Testis (tissue), 3 donors: ENCODE data around the gene NFE2L2. TPM values are rescaled to one million over a fixed set of nuclear protein-coding genes. Genes with fewer than 3 reads are reported as not detected.

Experiments used
- DNase-seq: peaks from one replicate; pipeline ENCODE4 v3.0.0-alpha.2; 2019
- H3K27ac ChIP-seq, 2 donors: fragments of 200-600 bp; sonication (generic); one replicate each; pipeline ENCODE4 v1.5.1; 2019
- H3K27me3 ChIP-seq: fragments of 200-600 bp; sonication (generic); one replicate; pipeline ENCODE4 v1.5.1; 2019
- H3K36me3 ChIP-seq: fragments of 200-600 bp; sonication (generic); one replicate; pipeline ENCODE4 v1.5.1; 2017; ENCODE audit warnings: low read depth; ENCODE audit errors: missing control alignments
- H3K4me1 ChIP-seq: fragments of 200-600 bp; sonication (generic); one replicate; pipeline ENCODE4 v1.5.1; 2019
- H3K4me3 ChIP-seq, 2 donors: fragments of 200-600 bp; sonication (generic); one replicate each; pipeline ENCODE4 v1.5.1; 2017 to 2019
- H3K9me3 ChIP-seq: fragments of 200-600 bp; sonication (generic); one replicate; pipeline ENCODE4 v1.5.1; 2017
- CTCF ChIP-seq, 3 experiments: fragments of 450-650 bp in 2 of 3; fragments of 200-600 bp in 1 of 3; sonication (generic) in 1 of 3; IDR thresholded peaks; one replicate each; pipeline ENCODE4 v1.5.1; 2016 to 2019; ENCODE audit warnings: antibody characterized with exemption in 3 of 3, mild to moderate bottlenecking in 2 of 3, moderate library complexity in 1 of 3
- POLR2A ChIP-seq: fragments of 450-650 bp; IDR thresholded peaks from one replicate; pipeline ENCODE4 v1.6.1; 2017; ENCODE audit warnings: antibody characterized with exemption, mild to moderate bottlenecking, moderate library complexity
- WGBS, 2 donors: methylation state at CpG; one replicate each; pipeline ENCODE4 v1.1.5; 2018; 5-methylcytosine and 5-hydroxymethylcytosine counted together
- intact Hi-C: fragments of 100-400 bp; cut with DNase I; formaldehyde crosslinking; loops from one replicate; pipeline ENCODE4 v1.15.1; 2023; ENCODE audit warnings: low total_unique reads
- microRNA-seq, 2 donors: library from miRNA; unstranded; fragments of <30 nt; microRNA quantifications; one replicate each; pipeline ENCODE4, GENCODE V29; 2016; ENCODE audit warnings: borderline number of aligned reads in 2 of 2, borderline replicate concordance in 1 of 2
- polyA plus RNA-seq: library from polyadenylated mRNA; stranded (reverse); fragments of 350-450 nt; fragmentation: Illumina TruSeq; extraction: RNeasy Lipid Tissue Mini Kit (QIAGEN cat#74804); gene quantifications from one replicate; pipeline ENCODE4 v1.2.3, GENCODE V29; 2014; ENCODE audit warnings: low read depth, low replicate concordance; ENCODE audit not compliant: insufficient read depth
- small RNA-seq, 2 donors: library from RNA; depleted of rRNA; stranded (forward); fragments of <200 nt; gene quantifications; one replicate each; pipeline ENCODE3, GENCODE V24; 2016
- total RNA-seq, 2 donors: library from RNA; depleted of rRNA; stranded (reverse); fragments of >200 nt; gene quantifications; one replicate each; pipeline ENCODE4 v1.2.3, GENCODE V29; 2016

The NFE2L2 gene
- total and polyA plus RNA-seq, 3 donors from 2014 or later: 72.7 to 132 (median 126) TPM

- intact Hi-C loops: no loop called here
- H3K4me3 ChIP-seq: no peak overlapping the region
- WGBS, 2 donors: 35% methylated on average over 1 of the region's 1 CpG
- DNase-seq: no peak
- no peak for TF ChIP-seq CTCF (IDR thresholded peaks at IDR 0.05)
- TF ChIP-seq POLR2A: no peak
- H3K9me3 ChIP-seq: no peaks in the 10 kb centered on the region
- no peaks in the 10 kb centered on the region for H3K4me1 ChIP-seq
- H3K27me3 ChIP-seq: no peaks in the 10 kb centered on the region
- no peaks in the 10 kb centered on the region for H3K36me3 ChIP-seq
- no peak overlapping the region for H3K27ac ChIP-seq
Measured at GRCh38 chr2:177184606-177185005, 79.9 kb downstream of the NFE2L2 start.

- TF ChIP-seq CTCF (IDR thresholded peaks at IDR 0.05) (no peak), POLR2A (no peak)
- no peaks in the 10 kb centered on the region for H3K4me1 ChIP-seq
- H3K36me3 ChIP-seq: no peaks in the 10 kb centered on the region
- no peak for DNase-seq
- no peak overlapping the region for H3K4me3 ChIP-seq
- no peak overlapping the region for H3K27ac ChIP-seq
- no peaks in the 10 kb centered on the region for H3K27me3 ChIP-seq
- no peaks in the 10 kb centered on the region for H3K9me3 ChIP-seq
- intact Hi-C loops: no loop called here
Measured at GRCh38 chr2:177183860-177184259, 80.7 kb downstream of the NFE2L2 start.

Small RNA genes within 50 kb of the gene (microRNA-seq; reads per million reads assigned to microRNA genes)
- gene MIR3128 (0 reads per million in 2 donors), gene MIR6512 (0 reads per million in 2 donors)

Small RNA genes within 50 kb of the gene (small RNA-seq; reads per million reads assigned to genes)
- gene MIR3128: 0 reads per million in 2 donors
- gene MIR6512: 0 reads per million in 2 donors
- 0 reads per million in 2 donors for gene RF00019

Other genes starting within 250 kb of the NFE2L2 start
- gene HNRNPA3, start 51.9 kb downstream of the NFE2L2 start, total RNA-seq: 100 to 1,000 TPM in 1 of 2 donors, 10 to 100 TPM in 1; 81.3 to 103 TPM
- 284 TPM for gene HNRNPA3, start 51.9 kb downstream of the NFE2L2 start, polyA plus RNA-seq
- 10 to 100 TPM; 55.7 to 73.4 TPM for gene AGPS, start 128.0 kb upstream of the NFE2L2 start, total RNA-seq
- 36.7 TPM for gene AGPS, start 128.0 kb upstream of the NFE2L2 start, polyA plus RNA-seq